HFFc6 (cell line): Measurements from ENCODE around the gene ASAP2. TPM values are rescaled to one million over a fixed set of nuclear protein-coding genes. Genes with fewer than 3 reads are reported as not detected.

ENCODE experiments used
- DNase-seq: peaks from one replicate; pipeline ENCODE4 v3.0.0-alpha.2; 2018
- H3K27ac Mint-ChIP-seq: 2 replicates; pipeline ENCODE4 v1.8.0; 2020; ENCODE audit warnings: mild to moderate bottlenecking, mixed read lengths
- H3K27me3 Mint-ChIP-seq: 2 replicates; pipeline ENCODE4 v1.8.0; 2021; ENCODE audit warnings: mild to moderate bottlenecking, moderate library complexity, mixed read lengths; ENCODE audit not compliant: insufficient read depth
- H3K36me3 Mint-ChIP-seq: 2 replicates; pipeline ENCODE4 v1.8.0; 2021; ENCODE audit warnings: low read depth, mixed read lengths
- H3K4me1 Mint-ChIP-seq: 2 replicates; pipeline ENCODE4 v1.8.0; 2020; ENCODE audit warnings: low read depth, mixed read lengths
- H3K4me3 Mint-ChIP-seq: 2 replicates; pipeline ENCODE4 v1.8.0; 2020; ENCODE audit warnings: mild to moderate bottlenecking, moderate library complexity, mixed read lengths
- H3K9me3 Mint-ChIP-seq: 2 replicates; pipeline ENCODE4 v1.8.0; 2020; ENCODE audit warnings: mild to moderate bottlenecking, mixed read lengths
- CTCF ChIP-seq: fragments of 200-600 bp; sonication (generic); IDR thresholded peaks from 2 replicates; pipeline ENCODE4 v1.5.0; 2021; ENCODE audit warnings: antibody characterized with exemption, mild to moderate bottlenecking
- total RNA-seq, 6 experiments: library from RNA; stranded (reverse); fragmentation: NEBNext Ultra II Directional; extraction: Animal tissue kit (Norgen Biotek cat#: 25700); gene quantifications; 2 replicates in 1 of 6; 3 replicates in 5 of 6; pipeline ENCODE4 v1.2.3, GENCODE V29; 2021

The ASAP2 gene
- total RNA-seq, 6 experiments from 2014 or later = 31.2 to 37.4 (median 34.3) TPM

GRCh38 chr2:9423922-9424272 lies 217.3 kb downstream of the ASAP2 start:
- TF ChIP-seq CTCF = no peak

GRCh38 chr2:9424447-9425164 lies 218.0 kb downstream of the ASAP2 start:
- Mint-ChIP-seq H3K4me1 (peaks cover 42% of the 10 kb centered on the region), H3K4me3 (no peak overlapping the region), H3K36me3 (peaks cover 35% of the 10 kb centered on the region), H3K9me3 (no peaks in the 10 kb centered on the region), H3K27me3 (no peaks in the 10 kb centered on the region; the same call in 1 of the 2 replicates), H3K27ac (no peak overlapping the region)
- TF ChIP-seq CTCF = no peak
- no peak for DNase-seq

More at GRCh38 chr2:9423922-9424272, 217.3 kb downstream of the ASAP2 start:
- DNase-seq = no peak
- peaks cover 34% of the 10 kb centered on the region for H3K36me3 Mint-ChIP-seq
- H3K4me1 Mint-ChIP-seq = peaks cover 40% of the 10 kb centered on the region
- no peaks in the 10 kb centered on the region for H3K9me3 Mint-ChIP-seq
- H3K27me3 Mint-ChIP-seq = no peaks in the 10 kb centered on the region; the same call in 1 of the 2 replicates
- no peak overlapping the region for H3K27ac Mint-ChIP-seq
- H3K4me3 Mint-ChIP-seq = no peak overlapping the region

GRCh38 chr2:9428965-9429577 lies 222.5 kb downstream of the ASAP2 start:
- DNase-seq = no peak
- no peaks in the 10 kb centered on the region for H3K27me3 Mint-ChIP-seq
- TF ChIP-seq CTCF = no peak
- H3K4me3 Mint-ChIP-seq = peak overlapping the region; percentile 15; the same call in 1 of the 2 replicates
- peaks cover 30% of the 10 kb centered on the region for H3K36me3 Mint-ChIP-seq
- peaks cover 31% of the 10 kb centered on the region for H3K4me1 Mint-ChIP-seq
- no peaks in the 10 kb centered on the region for H3K9me3 Mint-ChIP-seq
- peak overlapping the region; percentile 87 for H3K27ac Mint-ChIP-seq

- H3K9me3 Mint-ChIP-seq = no peaks in the 10 kb centered on the region
- H3K4me1 Mint-ChIP-seq = peaks cover 31% of the 10 kb centered on the region
- H3K36me3 Mint-ChIP-seq = peaks cover 29% of the 10 kb centered on the region
- TF ChIP-seq CTCF = no peak
- H3K27ac Mint-ChIP-seq = peak overlapping the region; percentile 87
- peak overlapping the region; percentile 62 for H3K4me3 Mint-ChIP-seq
- no peaks in the 10 kb centered on the region for H3K27me3 Mint-ChIP-seq
- DNase-seq = peak; percentile 53
These were observed 224.0 kb downstream of the ASAP2 start for GRCh38 chr2:9430316-9431293.

GRCh38 chr2:9434489-9434888 lies 227.9 kb downstream of the ASAP2 start:
- Mint-ChIP-seq H3K27ac (no peak overlapping the region), H3K4me1 (peaks cover 19% of the 10 kb centered on the region), H3K9me3 (no peaks in the 10 kb centered on the region), H3K36me3 (peaks cover 43% of the 10 kb centered on the region), H3K27me3 (no peaks in the 10 kb centered on the region), H3K4me3 (no peak overlapping the region)
- DNase-seq = no peak
- TF ChIP-seq CTCF = no peak
